Measurements from ENCODE around the gene CCDC146.
A peak's percentile ranks its signal among the peaks of the same experiment; 100 is the strongest.
"Not testable (repeated sequence)": the region's sequence is repeated elsewhere in the genome, so short reads cannot be mapped to it uniquely, and the experiment has no call there.

Gene CCDC146

DNA sequence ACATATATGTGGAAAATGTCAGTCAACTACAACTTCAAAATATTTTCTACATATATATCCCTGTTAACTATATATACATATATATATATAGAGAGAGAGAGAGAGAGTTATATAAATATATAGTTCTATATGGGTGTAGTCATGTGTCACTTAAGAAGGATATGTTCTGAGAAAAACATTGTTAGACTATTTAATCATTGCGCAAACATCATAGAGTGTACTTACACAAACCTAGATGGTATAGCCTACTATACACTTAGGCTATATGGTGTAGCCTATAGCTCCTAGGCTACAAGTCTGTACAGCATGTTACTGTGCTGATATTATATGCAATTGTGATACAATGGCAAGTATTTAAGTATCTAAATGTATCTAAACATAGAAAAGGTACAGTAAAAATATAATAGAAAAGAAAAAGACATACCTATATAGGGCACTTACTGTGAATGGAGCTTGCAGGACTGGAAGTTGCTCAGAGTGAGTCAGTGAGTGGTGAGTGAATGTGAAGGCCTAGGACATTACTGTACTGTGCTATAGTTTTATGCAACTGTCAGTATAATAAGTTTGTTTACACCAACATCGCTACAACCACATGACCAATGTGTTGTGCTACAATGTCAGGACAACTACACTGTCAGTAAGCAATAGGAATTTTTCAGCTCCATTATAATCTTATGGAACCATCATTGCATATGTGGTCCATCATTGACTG is 95.2 kb downstream of the CCDC146 start:
- no peaks in the 10 kb centered on the region for H3K27me3 ChIP-seq (replicated peaks in 2 of 5; ENCODE audit: control insufficient read depth in 4 of 5, insufficient read depth in 5 of 5, low read length in 4 of 5)
- no peaks in the 10 kb centered on the region for H3K36me3 ChIP-seq (ENCODE audit: control insufficient read depth in 4 of 4, insufficient read depth in 4 of 4, low read length in 3 of 4)
- POLR2A ChIA-PET: no interaction called here
- peaks cover 0 to 8% (median 2%) of the 10 kb centered on the region in 5 experiments for H3K9me3 ChIP-seq (ENCODE audit: control extremely low read depth in 1 of 5, control insufficient read depth in 4 of 5, insufficient read depth in 2 of 5, low read depth in 1 of 5, low read length in 4 of 5)
- H3K27ac ChIP-seq (ENCODE audit: insufficient read depth in 1 of 2, low read depth in 1 of 2, low read length in 2 of 2, poor library complexity in 1 of 2, severe bottlenecking in 2 of 2): no peak overlapping the region
- DNase-seq: no peak
- WGBS (ENCODE audit: insufficient coverage): no CpG with 5 or more reads among the region's 2 CpGs
- H3K4me3 ChIP-seq (ENCODE audit: control insufficient read depth in 1 of 7, extremely low read depth in 1 of 7, insufficient read depth in 4 of 7, low read depth in 2 of 7, low read length in 6 of 7): no peak overlapping the region
- CTCF ChIA-PET: interaction anchor here (1.2 kb wide), 1 partner anchor 18 kb away, joined by 3 read pairs; the partner anchor contains the start of gene FGL2
- peaks cover 0 to 5% (median 0%) of the 10 kb centered on the region in 4 experiments for H3K4me1 ChIP-seq (ENCODE audit: control extremely low read depth in 1 of 4, control insufficient read depth in 4 of 4, insufficient read depth in 4 of 4, low read length in 3 of 4)

DNA sequence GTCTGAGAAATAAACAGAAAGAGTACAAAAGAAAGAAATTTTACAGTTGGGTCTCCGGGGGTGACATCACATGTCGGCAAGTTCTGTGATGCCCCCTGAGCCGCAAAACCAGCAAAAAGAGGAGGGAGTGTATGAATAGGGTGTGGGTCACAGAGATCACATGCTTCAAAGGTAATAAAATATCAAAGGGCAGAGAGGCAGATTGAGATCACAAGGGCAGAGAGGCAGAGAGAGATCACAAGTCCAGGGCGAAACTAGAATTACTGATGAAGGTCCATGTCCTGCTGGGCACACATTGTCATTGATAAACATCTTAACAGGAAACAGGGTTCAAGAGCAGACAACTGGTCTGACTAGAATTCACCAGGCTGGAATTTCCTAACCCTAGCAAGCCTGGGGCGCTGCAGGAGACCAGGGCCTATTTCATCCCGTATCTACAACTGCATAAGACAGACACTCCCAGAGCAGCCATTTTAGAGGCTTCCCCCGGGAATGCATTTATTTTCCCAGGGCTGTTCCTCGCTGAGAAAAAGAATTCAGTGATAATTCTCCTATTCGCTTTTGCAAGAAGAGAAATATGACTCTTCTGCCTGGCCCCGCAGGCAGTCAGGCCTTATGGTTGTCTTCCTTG is 97.4 kb downstream of the CCDC146 start:
- WGBS (ENCODE audit: insufficient coverage): 97% methylated on average over 9 of the region's 10 CpGs
- DNase-seq; POLR2A ChIA-PET; H3K9me3 ChIP-seq (ENCODE audit: control extremely low read depth in 1 of 5, control insufficient read depth in 4 of 5, insufficient read depth in 2 of 5, low read depth in 1 of 5, low read length in 4 of 5); H3K4me3 ChIP-seq (ENCODE audit: control insufficient read depth in 1 of 7, extremely low read depth in 1 of 7, insufficient read depth in 4 of 7, low read depth in 2 of 7, low read length in 6 of 7); H3K36me3 ChIP-seq (ENCODE audit: control insufficient read depth in 4 of 4, insufficient read depth in 4 of 4, low read length in 3 of 4); H3K27ac ChIP-seq (ENCODE audit: insufficient read depth in 1 of 2, low read depth in 1 of 2, low read length in 2 of 2, poor library complexity in 1 of 2, severe bottlenecking in 2 of 2); H3K27me3 ChIP-seq (replicated peaks in 2 of 5; ENCODE audit: control insufficient read depth in 4 of 5, insufficient read depth in 5 of 5, low read length in 4 of 5): not testable (repeated sequence)
- H3K4me1 ChIP-seq (ENCODE audit: control extremely low read depth in 1 of 4, control insufficient read depth in 4 of 4, insufficient read depth in 4 of 4, low read length in 3 of 4): peaks cover 0 to 18% (median 9%) of the 10 kb centered on the region in 4 experiments
- CTCF ChIA-PET: interaction anchor here (1.4 kb wide), 1 partner anchor 12 kb away, joined by 3 read pairs; no protein-coding TSS in a partner anchor

DNA sequence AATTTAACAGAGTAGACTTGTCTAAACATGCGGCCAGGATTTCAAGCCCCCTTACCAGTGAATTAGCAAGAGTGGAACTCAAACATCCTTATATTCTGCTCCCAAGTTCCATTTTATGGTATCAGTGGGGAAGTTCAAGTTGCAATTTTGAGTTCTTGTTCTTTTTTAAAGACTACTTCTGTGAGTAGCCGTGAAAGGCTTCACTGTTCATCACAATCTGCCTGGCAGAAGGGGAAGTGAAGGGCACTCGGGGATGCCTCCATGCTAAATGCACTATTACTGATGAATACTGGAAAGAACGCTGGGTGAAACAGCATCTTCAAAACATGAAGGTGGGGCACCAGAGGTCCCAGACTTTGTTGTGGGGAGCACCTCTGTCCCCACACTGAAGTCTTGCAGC is 99.7 kb downstream of the CCDC146 start:
- H3K9me3 ChIP-seq (ENCODE audit: control extremely low read depth in 1 of 5, control insufficient read depth in 4 of 5, insufficient read depth in 2 of 5, low read depth in 1 of 5, low read length in 4 of 5): peaks cover 0 to 8% (median 0%) of the 10 kb centered on the region in 5 experiments
- POLR2A ChIA-PET: no interaction called here
- CTCF ChIA-PET: no interaction called here
- H3K27me3 ChIP-seq (replicated peaks in 2 of 5; ENCODE audit: control insufficient read depth in 4 of 5, insufficient read depth in 5 of 5, low read length in 4 of 5): no peaks in the 10 kb centered on the region
- peak in 2 of 3 donors; percentile 22 to 31 for DNase-seq
- H3K36me3 ChIP-seq (ENCODE audit: control insufficient read depth in 4 of 4, insufficient read depth in 4 of 4, low read length in 3 of 4): no peaks in the 10 kb centered on the region
- no peak overlapping the region for H3K27ac ChIP-seq (ENCODE audit: insufficient read depth in 1 of 2, low read depth in 1 of 2, low read length in 2 of 2, poor library complexity in 1 of 2, severe bottlenecking in 2 of 2)
- 65% methylated on average over 3 of the region's 4 CpGs for WGBS (ENCODE audit: insufficient coverage)
- H3K4me1 ChIP-seq (ENCODE audit: control extremely low read depth in 1 of 4, control insufficient read depth in 4 of 4, insufficient read depth in 4 of 4, low read length in 3 of 4): peaks cover 0 to 18% (median 9%) of the 10 kb centered on the region in 4 experiments
- H3K4me3 ChIP-seq (ENCODE audit: control insufficient read depth in 1 of 7, extremely low read depth in 1 of 7, insufficient read depth in 4 of 7, low read depth in 2 of 7, low read length in 6 of 7): no peak overlapping the region

DNA sequence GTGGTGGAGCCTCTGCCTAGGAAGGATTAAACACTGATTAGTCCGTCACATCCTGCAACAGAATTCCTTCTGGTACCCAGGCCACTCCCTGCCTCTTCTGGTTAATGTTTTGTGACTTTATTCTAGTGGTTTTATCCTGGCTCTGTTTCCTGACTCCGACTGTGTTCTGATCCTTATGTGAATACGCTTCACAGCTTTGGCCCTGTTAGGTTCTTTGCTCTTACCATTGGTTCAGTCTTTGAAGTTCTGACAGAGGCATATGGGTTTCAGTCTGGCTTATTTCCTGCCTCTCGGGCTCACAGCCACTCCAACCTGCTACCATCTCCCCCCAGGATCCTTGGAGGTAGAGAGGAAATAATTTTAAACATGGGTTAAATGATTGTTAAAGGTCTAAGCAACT is 100.4 kb downstream of the CCDC146 start:
- ChIA-PET CTCF (no interaction called here), POLR2A (no interaction called here)
- no CpG with 5 or more reads among the region's 4 CpGs for WGBS (ENCODE audit: insufficient coverage)
- Histone ChIP-seq H3K27me3 (replicated peaks in 2 of 5; ENCODE audit: control insufficient read depth in 4 of 5, insufficient read depth in 5 of 5, low read length in 4 of 5) (no peaks in the 10 kb centered on the region), H3K9me3 (ENCODE audit: control extremely low read depth in 1 of 5, control insufficient read depth in 4 of 5, insufficient read depth in 2 of 5, low read depth in 1 of 5, low read length in 4 of 5) (peaks cover 0 to 8% (median 0%) of the 10 kb centered on the region in 5 experiments), H3K36me3 (ENCODE audit: control insufficient read depth in 4 of 4, insufficient read depth in 4 of 4, low read length in 3 of 4) (no peaks in the 10 kb centered on the region), H3K4me3 (ENCODE audit: control insufficient read depth in 1 of 7, extremely low read depth in 1 of 7, insufficient read depth in 4 of 7, low read depth in 2 of 7, low read length in 6 of 7) (no peak overlapping the region), H3K27ac (ENCODE audit: insufficient read depth in 1 of 2, low read depth in 1 of 2, low read length in 2 of 2, poor library complexity in 1 of 2, severe bottlenecking in 2 of 2) (no peak overlapping the region), H3K4me1 (ENCODE audit: control extremely low read depth in 1 of 4, control insufficient read depth in 4 of 4, insufficient read depth in 4 of 4, low read length in 3 of 4) (peaks cover 0 to 18% (median 9%) of the 10 kb centered on the region in 4 experiments)
- no peak for DNase-seq

DNA sequence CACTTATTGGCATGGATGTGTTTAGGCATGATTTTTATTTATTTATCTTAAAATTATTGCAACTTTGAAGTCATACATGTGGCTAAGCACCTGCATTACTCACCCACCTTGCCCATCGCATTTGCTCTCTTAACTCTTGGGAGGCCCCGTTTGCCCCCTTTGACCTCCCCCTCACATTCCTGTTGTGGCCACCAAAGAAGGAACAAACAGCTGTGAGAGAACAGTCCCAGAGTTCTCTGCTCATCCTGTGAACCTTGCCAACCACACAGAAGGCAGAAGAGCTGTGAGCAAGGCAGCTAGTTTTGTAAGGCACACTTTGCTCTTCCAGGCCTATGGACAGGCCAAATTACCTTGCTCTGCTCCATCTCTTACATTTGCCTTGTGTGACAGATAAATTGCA is 100.8 kb downstream of the CCDC146 start:
- DNase-seq: peak in 2 of 3 donors; percentile 15 to 17
- WGBS (ENCODE audit: insufficient coverage): 11% methylated on average over 2 of the region's 2 CpGs
- CTCF ChIA-PET: no interaction called here
- Histone ChIP-seq H3K36me3 (ENCODE audit: control insufficient read depth in 4 of 4, insufficient read depth in 4 of 4, low read length in 3 of 4) (no peaks in the 10 kb centered on the region), H3K27ac (ENCODE audit: insufficient read depth in 1 of 2, low read depth in 1 of 2, low read length in 2 of 2, poor library complexity in 1 of 2, severe bottlenecking in 2 of 2) (peak overlapping the region in 1 of 2 experiments; percentile 35), H3K9me3 (ENCODE audit: control extremely low read depth in 1 of 5, control insufficient read depth in 4 of 5, insufficient read depth in 2 of 5, low read depth in 1 of 5, low read length in 4 of 5) (peaks cover 0 to 8% (median 0%) of the 10 kb centered on the region in 5 experiments), H3K27me3 (replicated peaks in 2 of 5; ENCODE audit: control insufficient read depth in 4 of 5, insufficient read depth in 5 of 5, low read length in 4 of 5) (no peaks in the 10 kb centered on the region), H3K4me3 (ENCODE audit: control insufficient read depth in 1 of 7, extremely low read depth in 1 of 7, insufficient read depth in 4 of 7, low read depth in 2 of 7, low read length in 6 of 7) (no peak overlapping the region), H3K4me1 (ENCODE audit: control extremely low read depth in 1 of 4, control insufficient read depth in 4 of 4, insufficient read depth in 4 of 4, low read length in 3 of 4) (peaks cover 0 to 18% (median 9%) of the 10 kb centered on the region in 4 experiments)
- POLR2A ChIA-PET: no interaction called here

DNA sequence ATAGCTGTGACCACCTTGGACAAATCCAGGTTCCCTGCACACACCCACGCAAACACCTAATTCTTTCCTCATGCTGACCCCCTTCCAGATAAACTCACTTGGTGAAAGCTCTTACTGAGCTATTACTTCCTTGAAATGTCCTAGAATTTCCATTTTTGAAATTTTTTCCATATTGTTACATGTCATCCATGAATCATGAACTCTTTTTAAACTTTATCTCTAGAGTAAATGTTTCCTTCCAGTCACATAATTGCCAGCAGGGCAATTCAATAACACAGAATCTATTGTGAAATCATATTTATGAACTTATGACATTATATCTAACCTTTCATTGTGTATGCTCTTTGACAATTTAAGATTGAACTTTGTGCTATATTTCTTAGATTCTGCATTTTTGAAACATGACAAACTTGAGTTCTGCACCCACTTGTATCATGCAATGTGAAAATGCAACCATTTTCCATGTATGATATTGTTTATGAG is 104.0 kb downstream of the CCDC146 start:
- POLR2A ChIA-PET: no interaction called here
- DNase-seq: no peak
- no peak overlapping the region for H3K27ac ChIP-seq (ENCODE audit: insufficient read depth in 1 of 2, low read depth in 1 of 2, low read length in 2 of 2, poor library complexity in 1 of 2, severe bottlenecking in 2 of 2)

DNA sequence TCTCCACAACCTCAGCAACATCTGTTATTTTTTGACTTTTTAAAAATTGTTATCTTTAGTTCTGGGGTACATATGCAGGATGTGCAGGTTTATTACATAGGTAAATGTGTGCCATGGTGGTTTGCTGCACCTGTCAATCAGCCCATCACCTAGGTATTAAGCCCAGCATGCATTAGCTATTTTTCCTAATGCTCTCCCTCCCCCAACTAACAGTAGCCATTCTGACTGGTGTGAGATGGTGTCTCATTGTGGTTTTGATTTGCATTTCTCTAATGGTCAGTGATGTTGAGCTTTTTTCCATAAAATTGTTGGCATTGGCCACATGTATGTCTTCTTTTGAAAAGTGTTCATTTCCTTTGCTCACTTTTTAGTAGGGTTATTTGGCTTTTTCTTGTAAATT is 106.4 kb downstream of the CCDC146 start:
- CTCF ChIA-PET: interaction anchor here (1.0 kb wide), 1 partner anchor 38 kb away, joined by 3 read pairs; no protein-coding TSS in a partner anchor
- H3K36me3 ChIP-seq (ENCODE audit: control insufficient read depth in 4 of 4, insufficient read depth in 4 of 4, low read length in 3 of 4); H3K4me3 ChIP-seq (ENCODE audit: control insufficient read depth in 1 of 7, extremely low read depth in 1 of 7, insufficient read depth in 4 of 7, low read depth in 2 of 7, low read length in 6 of 7); DNase-seq; POLR2A ChIA-PET; H3K27me3 ChIP-seq (replicated peaks in 2 of 5; ENCODE audit: control insufficient read depth in 4 of 5, insufficient read depth in 5 of 5, low read length in 4 of 5); H3K27ac ChIP-seq (ENCODE audit: insufficient read depth in 1 of 2, low read depth in 1 of 2, low read length in 2 of 2, poor library complexity in 1 of 2, severe bottlenecking in 2 of 2); H3K4me1 ChIP-seq (ENCODE audit: control extremely low read depth in 1 of 4, control insufficient read depth in 4 of 4, insufficient read depth in 4 of 4, low read length in 3 of 4): not testable (repeated sequence)
- peaks cover 0 to 16% (median 0%) of the 10 kb centered on the region in 5 experiments for H3K9me3 ChIP-seq (ENCODE audit: control extremely low read depth in 1 of 5, control insufficient read depth in 4 of 5, insufficient read depth in 2 of 5, low read depth in 1 of 5, low read length in 4 of 5)

More for the DNA sequence above, 104.0 kb downstream of the CCDC146 start:
- Histone ChIP-seq H3K4me3 (ENCODE audit: control insufficient read depth in 1 of 7, extremely low read depth in 1 of 7, insufficient read depth in 4 of 7, low read depth in 2 of 7, low read length in 6 of 7) (no peak overlapping the region), H3K4me1 (ENCODE audit: control extremely low read depth in 1 of 4, control insufficient read depth in 4 of 4, insufficient read depth in 4 of 4, low read length in 3 of 4) (peaks cover 0 to 18% (median 9%) of the 10 kb centered on the region in 4 experiments), H3K9me3 (ENCODE audit: control extremely low read depth in 1 of 5, control insufficient read depth in 4 of 5, insufficient read depth in 2 of 5, low read depth in 1 of 5, low read length in 4 of 5) (peaks cover 0 to 16% (median 0%) of the 10 kb centered on the region in 5 experiments), H3K36me3 (ENCODE audit: control insufficient read depth in 4 of 4, insufficient read depth in 4 of 4, low read length in 3 of 4) (no peaks in the 10 kb centered on the region), H3K27me3 (replicated peaks in 2 of 5; ENCODE audit: control insufficient read depth in 4 of 5, insufficient read depth in 5 of 5, low read length in 4 of 5) (no peaks in the 10 kb centered on the region)
- WGBS (ENCODE audit: insufficient coverage): no CpG with 5 or more reads among the region's 1 CpG
- CTCF ChIA-PET: interaction anchor here (1.4 to 1.9 kb wide), 2 partner anchors 13 to 21 kb away, joined by 4 to 7 read pairs; no protein-coding TSS in a partner anchor
